Measurements from ENCODE around the gene ZNF768.
"Not testable (repeated sequence)": the region's sequence is repeated elsewhere in the genome, so short reads cannot be mapped to it uniquely, and the experiment has no call there.

The ZNF768 gene

DNA sequence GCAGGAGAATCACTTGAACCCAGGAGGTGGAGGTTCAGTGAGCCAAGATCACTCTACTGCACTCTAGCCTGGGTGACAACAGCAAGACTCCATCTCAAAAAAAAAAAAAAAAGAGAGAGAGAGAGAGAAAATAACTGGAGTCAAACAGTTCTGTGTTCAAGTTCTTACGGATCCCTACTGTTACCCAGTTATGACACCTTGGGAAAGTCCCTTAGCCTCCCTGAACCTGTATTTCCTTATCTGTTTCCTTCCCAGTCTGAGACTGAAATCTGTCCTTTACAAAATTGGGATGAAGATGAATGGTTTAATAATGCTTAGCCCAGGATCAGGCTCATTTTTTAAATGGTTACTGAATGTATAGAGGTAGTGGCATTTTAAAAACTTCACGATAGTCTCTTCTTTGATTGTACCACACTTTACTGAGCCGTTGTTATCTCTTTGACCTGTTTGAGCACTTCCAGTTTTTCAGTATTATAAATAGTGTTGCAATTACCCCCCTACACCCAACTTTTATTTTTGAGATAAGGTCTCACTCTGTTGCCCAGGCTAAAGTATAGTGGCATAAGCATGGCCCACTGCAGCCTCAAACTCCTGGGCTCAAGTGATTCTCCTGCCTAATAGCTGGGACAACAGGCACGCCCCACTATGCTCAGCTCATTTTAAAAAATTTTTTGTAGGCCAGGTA, 17.1 kb downstream of the ZNF768 start:
- no peak for DNase-seq (ENCODE audit: low spot score)

DNA sequence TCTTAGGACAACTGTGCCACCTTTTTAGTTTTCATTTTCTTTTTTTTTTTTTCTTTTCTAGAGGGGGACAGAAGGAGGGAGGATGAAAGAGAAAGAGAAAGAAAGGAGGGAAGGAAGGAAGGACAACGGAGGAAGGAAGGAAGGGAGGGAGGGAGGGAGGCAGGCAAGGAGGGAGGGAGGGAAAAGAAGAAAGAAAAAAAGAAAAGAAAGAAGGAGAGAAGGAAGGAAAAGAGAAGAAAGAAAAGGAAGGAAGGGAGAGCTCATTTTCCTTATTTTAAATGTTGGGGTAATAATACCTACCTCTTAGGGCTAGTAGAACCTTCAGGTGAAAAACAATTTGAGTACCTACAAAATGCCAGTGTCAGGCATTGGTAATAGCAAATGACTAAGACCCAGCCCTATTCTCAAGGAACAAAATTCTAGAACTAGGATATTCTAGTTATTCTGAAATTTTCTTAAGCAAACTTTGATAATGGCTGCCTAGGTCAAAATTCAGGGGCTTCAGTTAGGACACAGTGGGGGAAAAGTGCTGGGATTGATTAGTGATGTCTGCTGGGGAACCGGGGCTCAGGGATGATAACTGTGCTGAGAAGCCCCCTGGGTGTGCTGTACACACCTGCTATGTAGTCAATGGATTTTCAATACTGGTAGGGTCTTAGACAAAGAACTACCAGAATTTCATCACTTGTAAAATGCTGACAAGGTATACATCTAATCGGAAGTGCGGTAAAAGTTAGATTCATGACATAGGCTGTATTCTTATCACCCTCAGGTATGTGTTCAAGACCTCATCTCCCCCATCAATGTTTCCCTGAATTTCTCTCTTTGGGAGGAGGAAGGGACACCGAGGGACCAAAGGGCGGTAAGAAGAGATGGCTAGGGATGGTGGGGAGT, 22.7 kb downstream of the ZNF768 start:
- no peak for DNase-seq (ENCODE audit: low spot score)

DNA sequence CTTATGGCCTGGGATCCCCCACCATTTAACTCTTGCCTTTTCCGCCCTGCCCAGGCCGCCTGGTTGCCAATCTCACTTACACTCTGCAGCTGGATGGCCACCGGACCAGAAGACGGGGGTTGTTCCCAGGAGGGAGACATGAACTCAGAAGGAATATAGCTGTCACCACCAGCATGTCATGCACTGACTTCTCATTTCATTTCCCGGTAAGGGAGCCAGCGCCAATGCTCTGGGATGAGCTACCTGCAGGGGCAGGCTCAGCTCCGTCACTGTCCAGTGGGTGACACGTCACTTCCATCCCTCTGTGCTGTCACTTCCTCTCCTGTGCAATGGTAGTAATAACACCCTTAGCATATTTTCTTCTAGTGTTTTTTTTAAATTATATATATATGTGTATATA, 27.1 kb downstream of the ZNF768 start:
- DNase-seq (ENCODE audit: low spot score): no peak

DNA sequence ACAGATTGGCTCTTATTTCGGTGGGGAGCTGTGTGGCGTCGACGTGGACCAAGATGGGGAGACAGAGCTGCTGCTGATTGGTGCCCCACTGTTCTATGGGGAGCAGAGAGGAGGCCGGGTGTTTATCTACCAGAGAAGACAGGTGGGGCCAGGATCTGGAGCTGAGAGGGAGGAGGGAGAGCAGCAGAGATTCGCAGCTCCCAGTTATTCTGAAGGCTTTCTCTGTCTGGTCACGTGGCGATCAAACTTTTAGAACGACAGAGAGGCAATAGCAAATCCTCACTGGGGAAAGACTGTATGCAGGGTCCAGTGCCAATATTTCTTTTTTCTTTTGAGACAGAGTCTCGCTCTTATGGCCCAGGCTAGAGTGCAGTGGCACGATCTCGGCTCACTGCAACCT, 31.7 kb downstream of the ZNF768 start:
- no peak for DNase-seq (ENCODE audit: low spot score)

DNA sequence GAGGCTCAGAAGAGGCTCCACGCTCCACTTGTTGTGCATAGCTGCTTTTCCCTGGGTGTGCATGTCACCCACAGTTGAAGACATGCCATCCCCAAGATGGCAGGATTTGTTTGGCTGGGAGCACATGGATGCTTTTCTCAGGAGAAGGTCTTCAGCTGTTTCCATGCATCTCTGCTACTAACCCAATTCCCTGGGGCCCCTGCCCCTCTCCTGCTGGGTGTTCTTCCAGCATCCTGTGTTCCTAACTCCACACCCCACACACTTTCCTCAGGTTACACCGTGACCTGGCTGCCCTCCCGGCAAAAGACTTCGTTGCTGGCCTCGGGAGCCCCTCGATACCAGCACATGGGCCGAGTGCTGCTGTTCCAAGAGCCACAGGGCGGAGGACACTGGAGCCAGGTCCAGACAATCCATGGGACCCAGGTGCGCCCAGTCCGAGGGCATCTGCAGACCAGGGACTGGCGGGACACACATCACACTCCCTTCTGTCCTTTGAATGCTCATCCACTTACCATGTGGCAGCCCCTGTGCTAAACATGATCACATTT, 32.4 kb downstream of the ZNF768 start:
- no peak for DNase-seq (ENCODE audit: low spot score)

DNA sequence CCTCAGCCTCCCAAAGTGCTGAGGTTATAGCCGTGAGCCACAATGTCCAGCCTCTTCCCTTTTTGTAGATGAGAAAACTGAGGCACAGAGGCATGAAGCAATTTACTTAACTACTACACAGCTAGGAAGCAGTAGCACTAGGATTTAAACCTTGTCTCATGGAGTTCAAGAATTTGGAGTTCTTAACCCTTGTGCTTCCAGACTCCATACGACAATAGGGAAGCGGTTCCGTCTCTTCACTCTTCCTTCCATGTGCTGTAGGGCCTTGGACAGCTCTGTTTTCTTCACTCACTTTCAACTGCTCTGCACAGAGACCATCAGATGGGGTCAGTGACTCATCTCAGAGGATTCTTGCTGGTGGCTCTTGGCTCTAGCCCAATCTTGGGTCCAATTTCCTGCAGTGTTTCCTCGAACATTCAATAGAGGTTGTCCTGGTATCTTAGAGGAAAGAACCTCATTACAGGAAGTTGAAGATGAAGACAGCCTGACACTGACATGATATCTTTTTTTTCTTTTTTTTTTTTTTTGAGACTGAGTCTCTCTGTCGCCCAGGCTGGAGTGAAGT, 34.5 kb downstream of the ZNF768 start:
- no peak for DNase-seq (ENCODE audit: low spot score)

DNA sequence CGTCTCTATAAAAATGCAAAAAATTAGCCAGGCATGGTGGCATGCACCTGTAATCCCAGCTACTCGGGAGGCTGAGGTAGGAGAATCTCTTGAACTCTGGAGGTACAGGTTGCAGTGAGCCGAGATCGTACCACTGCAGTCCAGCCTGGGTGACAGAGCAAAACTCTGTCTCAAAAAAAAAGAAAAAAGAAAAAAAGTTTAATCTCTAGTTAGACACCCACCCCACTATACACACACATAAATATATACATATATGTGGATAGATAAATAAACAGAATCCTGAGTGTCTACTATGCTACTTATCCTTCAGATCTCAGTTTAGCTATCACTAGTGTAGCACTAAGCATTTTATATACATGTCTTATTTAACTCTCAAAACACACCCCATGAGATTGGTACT, 35.1 kb downstream of the ZNF768 start:
- DNase-seq (ENCODE audit: low spot score): no peak

DNA sequence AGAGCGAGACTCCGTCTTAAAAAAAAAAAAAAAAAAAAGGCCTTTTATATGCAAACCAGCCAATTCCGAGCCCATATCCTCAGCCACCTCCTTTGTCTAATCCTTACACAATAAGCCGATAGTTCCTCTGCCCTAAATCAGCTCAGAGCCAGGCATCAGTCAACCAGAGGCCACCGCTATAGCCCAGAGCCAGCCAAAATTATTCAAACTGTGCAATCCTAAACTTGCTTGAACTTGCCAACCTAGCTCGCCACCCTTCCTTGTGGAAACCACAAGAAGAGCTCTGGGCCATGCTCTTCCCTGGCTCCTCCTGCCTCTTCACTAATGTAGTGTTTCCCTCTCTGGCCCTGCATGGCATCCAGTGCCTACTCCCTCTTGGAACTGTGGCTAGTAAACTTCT, 36.2 kb downstream of the ZNF768 start:
- DNase-seq (ENCODE audit: low spot score): no peak

DNA sequence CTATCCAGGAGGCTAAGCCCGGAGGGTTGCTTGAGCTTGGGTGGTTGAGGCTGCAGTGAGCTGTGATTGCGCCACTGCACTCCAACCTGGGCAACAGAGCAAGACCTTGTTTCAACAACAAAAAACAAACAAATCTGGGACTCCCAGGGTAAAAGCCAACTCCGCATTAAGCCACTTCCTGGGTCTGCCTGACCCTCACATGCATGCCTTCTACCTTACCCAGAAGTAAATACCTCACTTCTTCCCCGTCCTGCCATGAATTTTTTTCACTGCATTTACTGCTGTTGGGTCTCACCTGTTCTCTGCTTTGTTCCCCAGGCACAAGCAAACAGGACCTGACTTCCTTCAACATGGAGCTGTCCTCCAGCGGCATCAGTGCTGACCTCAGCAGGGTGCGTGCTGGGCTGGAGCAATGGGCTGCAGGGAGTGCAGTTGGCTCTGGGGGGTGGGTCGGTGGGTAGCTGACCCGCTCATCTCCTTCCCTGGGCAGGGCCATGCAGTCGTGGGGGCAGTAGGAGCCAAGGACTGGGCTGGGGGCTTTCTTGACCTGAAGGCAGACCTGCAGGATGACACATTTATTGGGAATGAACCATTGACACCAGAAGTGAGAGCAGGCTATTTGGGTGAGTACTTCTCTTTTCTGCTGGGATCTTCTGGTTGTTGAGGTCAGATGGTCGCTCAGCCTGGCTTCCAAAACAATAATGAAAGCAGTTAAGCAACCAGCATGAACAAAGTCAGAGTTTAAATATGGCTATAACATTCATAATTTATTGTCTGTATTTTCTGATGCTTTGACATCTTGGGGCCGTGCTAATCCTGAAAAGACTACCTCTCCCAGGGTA, 37.4 kb downstream of the ZNF768 start:
- peak; percentile 63 for DNase-seq (ENCODE audit: low spot score)

DNA sequence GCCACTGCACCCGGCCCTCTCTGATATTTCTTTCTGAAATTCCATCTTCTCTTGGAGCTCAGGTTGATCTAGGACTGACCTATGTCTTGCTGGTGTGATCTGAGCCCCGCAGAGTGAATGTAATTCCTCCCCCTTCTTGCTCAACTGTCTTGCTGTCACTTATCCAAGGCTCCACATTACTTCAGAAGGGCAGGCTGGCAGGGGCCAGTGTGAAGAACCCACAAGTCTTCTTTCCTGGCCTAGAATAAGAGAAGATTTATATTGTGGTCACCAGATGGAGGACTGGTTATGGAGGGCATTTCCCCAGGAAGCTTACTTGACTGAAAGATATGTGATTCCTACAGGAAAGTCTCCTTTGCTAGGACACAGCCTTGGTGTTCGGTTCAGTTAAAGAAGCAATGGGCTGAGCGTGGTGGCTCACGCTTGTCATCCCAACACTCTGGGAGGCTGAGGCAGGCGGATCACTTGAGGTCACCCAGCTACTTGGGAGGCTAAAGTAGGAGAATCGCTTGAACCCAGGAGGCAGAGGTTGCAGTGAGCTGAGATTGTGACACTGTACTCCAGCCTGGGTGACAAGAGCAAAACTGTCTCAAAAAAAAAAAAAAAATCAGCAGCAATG, 40.4 kb downstream of the ZNF768 start:
- DNase-seq (ENCODE audit: low spot score): no peak

DNA sequence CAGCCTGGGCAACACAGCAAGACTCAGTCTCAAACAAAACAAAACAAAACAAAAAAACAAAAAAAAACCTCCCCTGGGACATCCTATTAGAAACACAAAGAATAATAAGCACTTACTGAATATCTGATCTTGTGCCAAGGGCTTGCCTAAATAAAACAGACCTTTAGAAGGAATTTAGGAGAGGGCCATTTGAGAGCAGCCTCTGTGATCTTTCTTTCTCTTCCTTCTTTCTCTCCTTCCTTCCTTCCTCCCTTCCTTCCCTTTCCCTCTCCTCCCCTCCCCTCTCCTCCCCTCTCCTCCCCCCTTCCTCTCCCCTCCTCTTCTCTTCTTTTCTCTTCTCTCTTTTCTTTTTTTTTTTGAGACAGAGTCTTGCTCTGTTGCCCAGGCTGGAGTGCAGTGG, 41.5 kb downstream of the ZNF768 start:
- no peak for DNase-seq (ENCODE audit: low spot score)

DNA sequence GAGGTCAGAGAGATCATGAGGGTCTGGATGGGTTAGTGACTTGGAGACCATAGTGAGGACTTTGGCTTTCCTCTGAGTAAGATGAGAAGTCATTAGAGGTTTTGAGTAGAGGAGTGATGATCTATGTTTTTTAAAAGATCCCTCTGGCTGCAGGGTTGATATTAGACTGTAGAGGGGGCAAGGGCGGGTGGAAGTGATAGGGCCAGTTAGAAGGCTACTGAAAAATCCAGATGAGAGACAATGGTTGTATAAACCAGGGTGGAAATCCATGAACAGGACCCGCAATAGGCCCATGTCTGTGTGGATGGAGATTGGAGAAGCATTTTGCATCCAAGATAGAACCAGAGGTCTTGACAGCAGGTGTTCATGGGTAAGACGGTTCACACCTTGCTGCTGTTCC, 44.0 kb downstream of the ZNF768 start:
- peak; percentile 42 for DNase-seq (ENCODE audit: low spot score)

DNA sequence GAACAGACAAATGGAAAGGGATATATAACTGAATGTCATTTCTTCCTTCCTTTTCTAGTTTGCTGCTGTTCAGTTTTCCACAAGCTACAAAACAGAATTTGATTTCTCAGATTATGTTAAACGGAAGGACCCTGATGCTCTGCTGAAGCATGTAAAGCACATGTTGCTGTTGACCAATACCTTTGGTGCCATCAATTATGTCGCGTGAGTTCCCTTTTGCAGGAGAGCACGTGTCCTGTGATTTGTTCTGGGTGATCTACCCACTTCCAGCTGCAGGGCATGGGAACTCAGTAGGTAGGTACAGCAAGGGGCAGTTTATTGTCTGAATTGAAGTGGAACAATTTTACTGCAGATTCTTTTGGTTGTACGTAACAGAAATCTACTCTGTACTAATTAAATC, 45.0 kb downstream of the ZNF768 start:
- no peak for DNase-seq (ENCODE audit: low spot score)

DNA sequence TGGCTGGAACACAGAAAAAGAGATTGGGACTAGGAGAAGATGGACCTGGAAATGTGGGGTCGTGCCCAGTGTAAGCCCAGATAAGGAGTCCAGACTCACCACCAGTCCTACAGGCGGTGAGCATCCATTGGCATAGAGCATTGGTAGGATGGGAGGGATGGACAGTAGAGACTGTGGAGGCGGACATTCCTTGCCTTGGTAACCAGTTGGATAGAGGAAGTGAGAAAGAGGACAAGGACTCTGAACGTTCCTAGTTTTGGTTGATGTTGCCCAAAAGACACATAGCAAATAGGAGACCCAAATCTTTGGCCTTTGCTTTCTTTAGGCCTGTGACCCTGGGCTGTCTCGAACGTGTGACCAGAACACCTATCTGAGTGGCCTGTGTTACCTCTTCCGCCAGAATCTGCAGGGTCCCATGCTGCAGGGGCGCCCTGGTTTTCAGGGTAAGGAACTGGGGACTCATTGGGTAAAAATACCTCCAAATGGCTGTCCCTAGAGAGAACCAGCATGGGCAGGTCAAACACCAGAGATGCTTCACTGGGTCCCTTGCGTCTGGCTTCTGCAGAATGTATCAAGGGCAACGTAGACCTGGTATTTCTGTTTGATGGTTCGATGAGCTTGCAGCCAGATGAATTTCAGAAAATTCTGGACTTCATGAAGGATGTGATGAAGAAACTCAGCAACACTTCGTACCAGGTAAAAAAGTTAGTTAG, 47.4 kb downstream of the ZNF768 start:
- DNase-seq (ENCODE audit: low spot score): no peak

DNA sequence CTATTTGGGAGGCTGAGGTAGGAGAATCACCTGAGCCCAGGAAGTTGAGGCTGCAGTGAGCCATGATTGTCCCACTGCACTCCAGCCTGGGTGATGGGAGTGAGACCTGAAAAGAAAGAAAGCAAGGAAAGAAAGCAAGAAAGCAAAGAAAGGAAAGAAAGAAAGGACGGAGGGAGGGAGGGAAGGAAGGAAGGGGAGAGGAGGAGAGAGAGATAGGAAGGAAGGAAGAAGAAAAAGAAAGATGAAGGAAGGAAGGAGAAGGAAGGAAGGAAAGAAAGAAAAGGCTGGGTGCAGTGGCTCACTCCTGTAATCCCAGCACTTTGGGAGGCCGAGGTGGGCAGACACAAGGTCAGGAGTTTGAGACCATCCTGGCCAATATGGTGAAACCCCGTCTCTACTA, 48.6 kb downstream of the ZNF768 start:
- DNase-seq (ENCODE audit: low spot score): not testable (repeated sequence)

DNA sequence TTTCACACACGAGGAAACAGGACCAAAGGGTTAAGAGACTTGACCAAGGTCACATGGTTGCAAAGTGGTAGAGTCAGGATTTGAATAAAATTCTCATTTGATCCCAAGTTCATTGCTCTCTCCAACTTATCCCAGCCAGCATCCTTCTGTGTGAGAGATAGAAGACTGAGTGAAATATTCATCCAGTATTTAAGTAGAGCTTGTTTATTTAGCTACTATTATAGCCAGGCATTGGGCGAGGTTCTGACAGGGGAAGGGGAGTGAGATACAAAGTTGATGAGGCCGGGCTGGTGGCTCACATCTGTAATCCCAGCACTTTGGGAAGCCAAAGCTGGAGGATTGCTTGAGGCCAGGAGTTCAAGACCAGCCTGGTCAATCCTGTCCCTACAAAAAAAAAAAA, 49.4 kb downstream of the ZNF768 start:
- no peak for DNase-seq (ENCODE audit: low spot score)

DNA sequence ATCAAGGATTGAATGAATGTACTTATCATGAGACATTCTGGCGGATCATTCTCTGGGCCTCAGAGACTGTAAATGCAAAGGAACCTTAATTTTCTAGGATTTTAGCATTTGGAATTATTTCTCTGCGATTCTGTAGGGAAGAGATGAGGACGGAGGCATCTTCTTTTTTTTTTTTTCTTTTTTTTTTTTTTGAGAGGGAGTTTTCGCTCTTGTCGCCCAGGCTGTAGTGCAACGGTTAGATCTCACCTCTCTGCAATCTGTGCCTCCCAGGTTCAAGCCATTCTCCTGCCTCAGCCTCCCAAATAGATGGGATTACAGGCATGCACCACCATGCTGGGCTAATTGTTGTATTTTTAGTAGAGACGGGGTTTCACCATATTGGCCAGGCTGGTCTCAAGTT, 51.7 kb downstream of the ZNF768 start:
- no peak for DNase-seq (ENCODE audit: low spot score)

DNA sequence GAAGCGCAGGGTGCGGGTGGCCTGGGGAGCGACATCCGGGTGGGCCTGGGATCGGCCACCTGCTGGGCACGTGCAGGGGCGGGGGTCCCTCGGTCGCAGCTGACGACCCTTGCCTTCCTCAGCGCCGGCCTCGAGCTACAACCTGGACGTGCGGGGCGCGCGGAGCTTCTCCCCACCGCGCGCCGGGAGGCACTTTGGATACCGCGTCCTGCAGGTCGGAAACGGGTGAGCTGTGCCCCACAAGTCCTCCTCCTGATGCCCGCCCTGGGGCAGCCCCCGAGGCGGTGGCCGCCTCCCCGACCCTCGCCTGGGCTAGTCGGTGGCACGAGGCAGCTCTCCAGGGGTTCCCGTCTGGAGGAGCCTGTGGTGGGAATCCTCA, 52.3 kb downstream of the ZNF768 start:
- DNase-seq (ENCODE audit: low spot score): no peak
